GM23248 (cell line): ENCODE measurements around the gene GOLPH3L.

Experiments
- EZH2 ChIP-seq: fragments of 200-600 bp; sonication (generic); IDR thresholded peaks from 2 replicates; pipeline ENCODE4 v1.6.1; 2018; ENCODE audit warnings: antibody characterized with exemption, mild to moderate bottlenecking; ENCODE audit not compliant: insufficient read depth, poor library complexity, severe bottlenecking
- EZH2phosphoT487 ChIP-seq: fragments of 200-600 bp; sonication (generic); IDR thresholded peaks from 2 replicates; pipeline ENCODE4 v1.6.1; 2018; ENCODE audit warnings: antibody characterized with exemption, moderate library complexity, mild to moderate bottlenecking, low read depth; ENCODE audit not compliant: insufficient read depth

GRCh38 chr1:150703427-150703826, 6.5 kb upstream of the GOLPH3L start:
- TF ChIP-seq EZH2 (no peak), EZH2phosphoT487 (no peak)
